HCT116 (cell line): ENCODE data around the gene STON2.

Experiments used
- CTCF ChIP-seq, 3 experiments: fragments of 200-600 bp in 1 of 3; sonication (generic) in 1 of 3; IDR thresholded peaks in 2 of 3; conservative IDR thresholded peaks in 1 of 3; 2 replicates each; pipeline ENCODE4 v1.5.1; 2012 to 2017; ENCODE audit warnings: low read depth in 2 of 3, low read length in 2 of 3, antibody characterized with exemption in 1 of 3, borderline replicate concordance in 1 of 3, control low read depth in 1 of 3, mild to moderate bottlenecking in 1 of 3, mixed read lengths in 1 of 3, mixed run types in 1 of 3, moderate library complexity in 1 of 3; ENCODE audit not compliant: insufficient read depth in 1 of 3
- EGR1 ChIP-seq: IDR thresholded peaks from 2 replicates; pipeline ENCODE4 v1.6.1; 2012; ENCODE audit warnings: low read depth
- EZH2 ChIP-seq: fragments of 200-600 bp; sonication (generic); IDR thresholded peaks from 2 replicates; pipeline ENCODE4 v1.6.1; 2017; ENCODE audit warnings: antibody characterized with exemption, mixed run types
- EZH2phosphoT487 ChIP-seq: fragments of 200-600 bp; IDR thresholded peaks from 2 replicates; pipeline ENCODE4 v1.6.1; 2018; ENCODE audit warnings: antibody characterized with exemption, borderline replicate concordance
- JUND ChIP-seq: IDR thresholded peaks from 2 replicates; pipeline ENCODE4 v1.6.1; 2012
- MAX ChIP-seq: IDR thresholded peaks from 2 replicates; pipeline ENCODE4 v1.6.1; 2012
- POLR2A ChIP-seq: IDR thresholded peaks from 2 replicates; pipeline ENCODE4 v1.7.0; 2011; ENCODE audit warnings: borderline replicate concordance; ENCODE audit not compliant: insufficient read depth, insufficient read length; ENCODE audit errors: extremely low read depth
- POLR2AphosphoS5 ChIP-seq: IDR thresholded peaks from 2 replicates; pipeline ENCODE4 v1.6.1; 2011; ENCODE audit warnings: mild to moderate bottlenecking, low read depth, low read length, moderate library complexity
- RAD21 ChIP-seq: IDR thresholded peaks from 2 replicates; pipeline ENCODE4 v1.6.1; 2012; ENCODE audit warnings: low read depth, mild to moderate bottlenecking
- SIN3A ChIP-seq: IDR thresholded peaks from 2 replicates; pipeline ENCODE4 v1.6.1; 2012; ENCODE audit warnings: low read depth
- TCF7L2 ChIP-seq: IDR thresholded peaks from 2 replicates; pipeline ENCODE4 v1.7.0; 2011; ENCODE audit warnings: borderline replicate concordance, inconsistent platforms; ENCODE audit not compliant: insufficient read depth, insufficient read length; ENCODE audit errors: extremely low read depth
- ZFX ChIP-seq: fragments of 450-650 bp; IDR thresholded peaks from 2 replicates; pipeline ENCODE4 v1.6.1; 2017
- ZNF274 ChIP-seq: fragments of 200-500 bp; sonication (Bioruptor generic); IDR thresholded peaks from 2 replicates; pipeline ENCODE4 v1.6.1; 2014; ENCODE audit warnings: mild to moderate bottlenecking, low read depth, low read length, inconsistent platforms
- TF ChIP-seq, protein P1 (sequence below): IDR thresholded peaks from 2 replicates; pipeline ENCODE4 v1.6.1; 2012

DNA sequence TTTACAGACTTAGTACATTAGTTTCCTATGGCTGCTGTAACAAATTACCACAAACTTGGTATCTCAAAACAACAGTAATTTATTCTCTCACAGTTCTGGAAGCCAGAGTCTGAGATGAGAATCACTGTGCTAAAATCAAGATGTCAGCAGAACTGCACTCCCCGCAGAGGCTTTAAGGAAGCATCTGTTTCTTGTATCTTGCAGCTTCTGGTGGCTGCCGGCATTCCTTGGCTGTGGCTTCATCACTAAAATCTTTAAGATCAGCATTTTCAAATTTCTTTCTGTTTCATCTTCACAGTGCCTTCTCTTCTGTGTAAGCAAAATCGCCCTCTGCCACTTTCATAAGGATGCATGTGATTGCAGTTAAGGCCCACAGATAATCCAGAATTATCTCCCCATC, 9.4 kb downstream of the STON2 start:
- TF ChIP-seq ZFX, result no peak
- TF ChIP-seq CTCF (IDR thresholded peaks at IDR 0.05 in 2 of 3, conservative IDR thresholded peaks at IDR 0.05 in 1 of 3; ENCODE audit: borderline replicate concordance in 1 of 3, insufficient read depth in 1 of 3, low read depth in 2 of 3, low read length in 2 of 3), result no peak
- TF ChIP-seq MAX, result no peak
- TF ChIP-seq EGR1, result no peak
- no peak for TF ChIP-seq JUND
- TF ChIP-seq RAD21, result no peak
- TF ChIP-seq EZH2, result no peak
- TF ChIP-seq, protein P1, sequence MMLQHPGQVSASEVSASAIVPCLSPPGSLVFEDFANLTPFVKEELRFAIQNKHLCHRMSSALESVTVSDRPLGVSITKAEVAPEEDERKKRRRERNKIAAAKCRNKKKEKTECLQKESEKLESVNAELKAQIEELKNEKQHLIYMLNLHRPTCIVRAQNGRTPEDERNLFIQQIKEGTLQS, result no peak
- no peak for TF ChIP-seq SIN3A
- TF ChIP-seq POLR2AphosphoS5, result no peak
- TF ChIP-seq TCF7L2, result no peak
- no peak for TF ChIP-seq POLR2A
- TF ChIP-seq ZNF274, result no peak
- no peak for TF ChIP-seq EZH2phosphoT487
